ENCODE data around the gene PPM1A.
"Not testable (repeated sequence)": the region's sequence is repeated elsewhere in the genome, so short reads cannot be mapped to it uniquely, and the experiment has no call there.

DNA sequence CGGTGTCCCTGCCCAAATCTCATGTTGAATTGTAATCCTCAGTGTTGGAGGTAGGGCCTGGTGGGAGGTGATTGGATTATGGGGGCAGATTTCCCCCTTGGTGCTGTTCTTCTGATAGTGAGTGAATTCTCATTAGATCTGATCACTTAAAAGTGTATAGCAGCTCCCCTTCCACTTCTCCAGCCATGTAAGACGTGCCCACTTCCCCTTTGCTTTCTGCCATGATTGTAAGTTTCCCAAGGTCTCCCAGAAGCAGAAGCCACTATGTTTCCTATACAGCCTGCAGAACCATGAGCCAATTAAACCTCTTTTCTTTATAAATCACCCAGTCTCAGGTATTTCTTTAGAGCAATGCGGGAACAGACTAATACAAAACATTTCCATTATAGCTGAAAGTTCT is 71.8 kb downstream of the PPM1A start:
- TF ChIP-seq, protein P1, sequence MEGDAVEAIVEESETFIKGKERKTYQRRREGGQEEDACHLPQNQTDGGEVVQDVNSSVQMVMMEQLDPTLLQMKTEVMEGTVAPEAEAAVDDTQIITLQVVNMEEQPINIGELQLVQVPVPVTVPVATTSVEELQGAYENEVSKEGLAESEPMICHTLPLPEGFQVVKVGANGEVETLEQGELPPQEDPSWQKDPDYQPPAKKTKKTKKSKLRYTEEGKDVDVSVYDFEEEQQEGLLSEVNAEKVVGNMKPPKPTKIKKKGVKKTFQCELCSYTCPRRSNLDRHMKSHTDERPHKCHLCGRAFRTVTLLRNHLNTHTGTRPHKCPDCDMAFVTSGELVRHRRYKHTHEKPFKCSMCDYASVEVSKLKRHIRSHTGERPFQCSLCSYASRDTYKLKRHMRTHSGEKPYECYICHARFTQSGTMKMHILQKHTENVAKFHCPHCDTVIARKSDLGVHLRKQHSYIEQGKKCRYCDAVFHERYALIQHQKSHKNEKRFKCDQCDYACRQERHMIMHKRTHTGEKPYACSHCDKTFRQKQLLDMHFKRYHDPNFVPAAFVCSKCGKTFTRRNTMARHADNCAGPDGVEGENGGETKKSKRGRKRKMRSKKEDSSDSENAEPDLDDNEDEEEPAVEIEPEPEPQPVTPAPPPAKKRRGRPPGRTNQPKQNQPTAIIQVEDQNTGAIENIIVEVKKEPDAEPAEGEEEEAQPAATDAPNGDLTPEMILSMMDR (conservative IDR thresholded peaks at IDR 0.05; ENCODE audit: low read depth, low read length) = not testable (repeated sequence)
- TF ChIP-seq EZH2 (IDR thresholded peaks at IDR 0.05; ENCODE audit: borderline replicate concordance, low read depth, low read length, poor library complexity, severe bottlenecking) = not testable (repeated sequence)

Data from A673 (cell line).